ENCODE results near the gene KRT80.

- no peak for TF ChIP-seq CTCF (IDR thresholded peaks at IDR 0.05)
- TF ChIP-seq POLR2A (IDR thresholded peaks at IDR 0.05): no peak
These were observed 63.9 kb downstream of the KRT80 start for GRCh38 chr12:52127683-52128450.
